GM10847 (cell line): ENCODE results near the gene MYCBPAP.

Source experiments
- POLR2A ChIP-seq: IDR thresholded peaks from 2 replicates; pipeline ENCODE4 v1.6.1; 2011; ENCODE audit not compliant: insufficient read length; ENCODE audit errors: extremely low read depth

Gene MYCBPAP

DNA sequence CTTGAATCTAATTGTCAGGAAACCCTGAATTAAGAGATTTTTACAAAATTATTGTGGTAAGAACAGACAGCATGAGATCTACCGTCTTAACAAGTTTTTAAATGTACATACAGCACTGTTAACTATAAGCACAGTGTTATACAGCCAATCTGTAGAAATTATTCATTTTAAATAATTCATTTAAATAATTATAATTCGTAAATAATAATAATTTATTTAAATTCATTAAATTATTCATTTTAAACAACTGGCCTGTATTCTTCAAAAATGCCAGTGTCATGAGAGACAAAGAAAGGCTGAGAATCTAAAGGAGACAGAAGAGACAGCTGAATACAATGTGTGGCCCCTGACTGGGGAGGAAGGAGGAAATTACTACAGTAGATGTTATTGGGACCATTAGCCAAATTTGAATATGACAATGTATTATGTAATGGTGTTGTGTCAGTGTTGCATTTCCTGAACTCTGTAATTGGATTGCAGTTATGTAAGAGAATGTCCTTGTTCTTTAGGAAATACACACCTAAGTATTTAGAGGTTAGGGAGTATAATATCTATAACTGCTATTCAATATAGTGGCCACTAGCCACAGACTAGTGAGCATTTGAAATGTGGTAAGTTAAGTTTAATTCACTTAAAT is 27.3 kb upstream of the MYCBPAP start:
- TF ChIP-seq POLR2A, result no peak

DNA sequence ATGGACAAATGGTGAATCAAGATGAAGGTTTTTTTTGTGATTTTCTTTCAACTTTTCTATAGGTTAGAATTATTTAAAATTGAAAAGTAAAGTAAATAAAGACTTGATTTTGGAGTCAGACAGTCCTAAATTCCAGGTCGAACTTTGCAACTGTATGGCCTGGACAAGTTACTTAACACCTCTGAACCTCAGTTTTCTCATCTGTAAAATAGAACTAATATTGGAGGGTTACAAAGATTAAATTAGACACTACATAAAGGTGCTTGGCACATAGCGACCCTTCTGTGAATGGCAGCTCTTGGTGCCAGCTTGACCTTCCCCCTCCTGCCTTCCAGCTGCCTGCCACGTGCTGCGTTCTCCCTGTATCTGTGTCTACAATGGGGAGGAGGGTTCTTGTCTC is 26.6 kb upstream of the MYCBPAP start:
- TF ChIP-seq POLR2A, result no peak

DNA sequence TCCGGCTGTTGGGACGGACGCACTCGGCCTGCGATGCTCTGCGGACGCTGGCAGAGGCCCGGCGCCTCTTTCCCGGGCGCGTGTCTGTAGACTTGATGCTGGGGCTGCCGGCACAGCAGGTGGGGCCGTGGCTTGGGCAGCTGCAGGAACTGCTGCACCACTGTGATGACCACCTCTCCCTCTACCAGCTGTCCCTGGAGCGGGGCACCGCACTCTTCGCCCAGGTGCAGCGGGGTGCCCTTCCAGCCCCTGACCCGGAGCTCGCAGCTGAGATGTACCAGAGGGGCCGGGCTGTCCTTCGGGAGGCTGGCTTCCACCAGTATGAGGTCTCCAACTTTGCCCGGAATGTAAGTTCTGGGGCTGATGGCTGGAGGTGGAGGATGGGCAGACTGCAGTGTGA is 26.1 kb upstream of the MYCBPAP start:
- no peak for TF ChIP-seq POLR2A

GRCh38 chr17:50482516-50482915 is 25.7 kb upstream of the MYCBPAP start:
- TF ChIP-seq POLR2A, result no peak

DNA sequence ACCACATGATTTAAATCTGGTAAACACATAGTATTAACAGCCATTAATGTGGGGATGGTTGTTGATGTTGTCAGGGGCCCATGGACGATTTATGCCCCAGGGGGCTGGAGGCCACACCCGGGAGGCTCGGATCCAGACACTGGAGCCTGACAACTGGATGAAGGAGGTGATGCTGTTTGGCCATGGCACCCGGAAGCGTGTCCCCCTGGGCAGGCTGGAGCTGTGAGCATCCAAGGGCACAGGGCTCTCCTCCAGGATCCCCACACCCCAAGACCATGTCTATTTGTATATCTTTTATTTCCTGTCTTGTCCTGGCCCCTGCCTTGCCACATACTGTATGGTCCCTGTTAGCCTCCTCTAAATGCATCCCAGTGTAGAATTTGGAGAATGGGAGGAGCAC is 25.0 kb upstream of the MYCBPAP start:
- no peak for TF ChIP-seq POLR2A

- no peak for TF ChIP-seq POLR2A
Observed at GRCh38 chr17:50484386-50485155, 23.7 kb upstream of the MYCBPAP start.

- no peak for TF ChIP-seq POLR2A
Observed at GRCh38 chr17:50487213-50488096, 20.8 kb upstream of the MYCBPAP start.

- no peak for TF ChIP-seq POLR2A
Observed at GRCh38 chr17:50488880-50489279, 19.4 kb upstream of the MYCBPAP start.

GRCh38 chr17:50491505-50491904 is 16.7 kb upstream of the MYCBPAP start:
- no peak for TF ChIP-seq POLR2A

- TF ChIP-seq POLR2A, result no peak
Observed at GRCh38 chr17:50492214-50492613, 16.0 kb upstream of the MYCBPAP start.

DNA sequence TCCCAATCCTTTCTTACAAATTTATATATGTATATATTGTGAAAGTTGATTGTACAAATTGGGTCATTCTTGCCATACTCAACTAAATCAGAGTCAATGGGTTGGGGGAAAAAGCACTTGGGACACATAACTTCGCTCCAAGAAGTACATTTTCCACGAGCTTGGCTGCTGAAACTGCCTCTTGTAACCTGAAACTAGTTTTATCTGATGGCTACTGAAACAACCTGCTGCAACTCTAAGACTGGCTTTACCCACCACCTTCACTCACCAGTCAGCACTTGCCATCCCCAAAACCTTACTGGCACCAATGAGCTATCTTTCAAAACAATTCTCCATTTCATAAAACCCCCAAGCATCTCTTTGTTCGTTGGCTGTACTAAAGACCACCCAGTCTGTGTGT is 14.5 kb upstream of the MYCBPAP start:
- TF ChIP-seq POLR2A, result no peak

GRCh38 chr17:50495217-50495823 is 12.9 kb upstream of the MYCBPAP start:
- TF ChIP-seq POLR2A, result no peak

GRCh38 chr17:50495918-50496317 is 12.3 kb upstream of the MYCBPAP start:
- TF ChIP-seq POLR2A, result no peak

DNA sequence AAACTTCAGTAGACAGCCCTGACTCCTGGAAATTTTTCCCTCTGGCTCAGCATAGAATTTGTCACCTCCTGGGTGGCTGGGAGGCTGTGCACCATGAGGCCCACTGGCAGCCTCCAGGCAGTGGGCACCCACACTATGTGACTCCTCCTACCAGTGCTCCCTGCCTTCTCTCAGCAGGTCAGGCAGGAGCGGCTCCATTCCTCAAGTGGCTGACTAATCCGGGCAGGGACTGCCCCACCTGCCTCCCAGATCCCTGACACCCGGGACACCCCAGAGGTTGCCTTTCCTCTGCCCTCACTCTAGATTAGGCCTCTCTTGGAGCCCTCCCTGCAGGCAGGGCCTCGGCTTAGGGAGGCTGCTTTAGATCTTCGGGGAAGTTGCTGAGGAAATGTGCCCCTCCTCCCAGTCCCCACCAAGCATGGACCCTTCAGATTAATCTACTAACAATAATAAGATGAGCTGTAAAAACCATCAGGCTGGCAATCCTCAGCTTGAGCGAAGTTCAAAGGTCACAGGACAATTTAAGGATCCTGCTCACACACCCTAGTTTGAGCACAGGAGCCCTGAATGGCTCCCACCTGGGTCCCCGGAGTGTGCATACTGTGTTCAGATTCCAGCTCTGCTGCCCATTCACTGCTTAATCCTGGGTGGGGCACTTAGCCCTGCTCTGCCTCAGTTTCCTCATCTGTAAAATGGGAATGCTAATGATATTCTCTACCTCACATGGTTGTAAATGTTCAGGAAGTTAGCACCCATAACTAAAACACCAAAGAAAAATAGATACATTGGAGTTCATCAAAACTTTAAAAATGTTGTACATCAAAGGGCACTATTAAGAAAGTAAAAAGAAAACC is 10.0 kb upstream of the MYCBPAP start:
- TF ChIP-seq POLR2A, result no peak
